ENCODE measurements around the gene PJVK. TPM values are rescaled to one million over a fixed set of nuclear protein-coding genes. Genes with fewer than 3 reads are reported as not detected.
"Not testable (repeated sequence)": the region's sequence is repeated elsewhere in the genome, so short reads cannot be mapped to it uniquely, and the experiment has no call there.

PJVK gene
- total RNA-seq, 1 experiment from 2014 or later = 1.2 TPM

DNA sequence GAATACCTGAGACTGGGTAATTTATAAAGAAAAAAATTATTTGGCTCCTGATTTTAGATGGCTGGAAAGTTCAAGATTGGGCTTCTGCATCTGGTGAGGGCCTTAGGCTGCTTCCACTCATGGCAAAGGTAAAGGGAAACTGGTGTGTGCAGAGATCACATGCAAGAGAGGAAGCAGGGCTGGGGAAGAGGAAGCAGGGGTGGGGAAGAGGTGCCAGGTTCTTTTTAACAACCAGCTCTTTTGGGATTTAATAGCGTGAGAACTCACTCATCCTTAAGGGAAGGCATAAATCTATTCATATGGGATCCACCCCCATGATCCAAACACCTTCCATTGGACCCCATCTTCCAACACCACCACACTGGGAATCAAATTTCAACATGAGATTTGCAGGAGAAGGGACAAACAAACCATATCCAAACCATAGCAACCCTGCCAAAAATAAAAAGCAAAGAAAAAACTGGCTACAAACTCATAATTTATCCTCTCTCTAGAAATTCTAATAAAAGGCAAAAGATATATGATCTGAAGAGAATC, 30.6 kb upstream of the PJVK start:
- no peaks in the 10 kb centered on the region for H3K27me3 ChIP-seq (ENCODE audit: control insufficient read depth, insufficient read depth, low read length)
- DNase-seq = no peak
- no peaks in the 10 kb centered on the region for H3K36me3 ChIP-seq (replicated peaks; ENCODE audit: control insufficient read depth, insufficient read depth, low read length)
- H3K4me3 ChIP-seq (ENCODE audit: insufficient read depth, low read depth, low read length) = no peak overlapping the region

DNA sequence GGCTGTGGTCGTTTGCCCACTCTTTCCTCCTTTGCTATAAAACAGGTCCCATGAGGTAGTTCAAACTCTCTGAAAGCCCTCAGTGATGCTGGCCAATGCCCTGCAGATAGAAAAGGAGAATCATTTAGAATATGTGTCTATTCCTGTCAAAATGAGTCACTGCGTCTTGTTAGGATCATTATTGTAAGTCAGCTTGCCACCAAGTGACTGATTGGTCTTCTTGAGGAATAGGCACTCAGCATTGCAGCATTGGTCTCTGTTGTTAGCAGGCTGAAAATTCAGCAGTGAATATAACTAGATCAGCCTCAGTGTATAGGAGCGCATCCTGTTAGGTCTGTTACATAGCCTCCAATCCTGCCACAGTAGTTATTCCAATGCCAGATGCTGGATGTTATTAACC, 29.1 kb upstream of the PJVK start:
- no peak overlapping the region for H3K4me3 ChIP-seq (ENCODE audit: insufficient read depth, low read depth, low read length)
- H3K36me3 ChIP-seq (replicated peaks; ENCODE audit: control insufficient read depth, insufficient read depth, low read length) = no peaks in the 10 kb centered on the region; the same call in 1 of the 2 replicates
- H3K27me3 ChIP-seq (ENCODE audit: control insufficient read depth, insufficient read depth, low read length) = no peaks in the 10 kb centered on the region
- no peak for DNase-seq

DNA sequence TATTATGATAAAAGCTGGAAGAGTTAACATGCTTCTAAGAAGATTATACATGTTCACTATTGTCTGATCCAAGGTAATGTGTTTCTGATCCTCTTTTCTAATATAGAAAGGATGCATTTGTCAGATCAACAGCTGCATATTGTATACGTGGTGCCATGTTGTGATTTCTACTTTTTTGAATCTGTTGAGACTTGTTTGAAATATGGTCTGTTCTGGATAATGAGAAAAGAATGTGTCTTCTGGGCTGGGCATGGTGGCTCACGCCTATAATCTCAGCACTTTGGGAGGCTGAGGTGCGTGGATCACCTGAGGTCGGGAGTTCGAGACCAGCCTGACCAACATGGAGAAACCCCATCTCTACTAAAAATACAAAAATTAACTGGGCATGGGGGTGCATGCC, 27.4 kb upstream of the PJVK start:
- DNase-seq; H3K4me3 ChIP-seq (ENCODE audit: insufficient read depth, low read depth, low read length); H3K36me3 ChIP-seq (replicated peaks; ENCODE audit: control insufficient read depth, insufficient read depth, low read length); H3K27me3 ChIP-seq (ENCODE audit: control insufficient read depth, insufficient read depth, low read length): not testable (repeated sequence)

DNA sequence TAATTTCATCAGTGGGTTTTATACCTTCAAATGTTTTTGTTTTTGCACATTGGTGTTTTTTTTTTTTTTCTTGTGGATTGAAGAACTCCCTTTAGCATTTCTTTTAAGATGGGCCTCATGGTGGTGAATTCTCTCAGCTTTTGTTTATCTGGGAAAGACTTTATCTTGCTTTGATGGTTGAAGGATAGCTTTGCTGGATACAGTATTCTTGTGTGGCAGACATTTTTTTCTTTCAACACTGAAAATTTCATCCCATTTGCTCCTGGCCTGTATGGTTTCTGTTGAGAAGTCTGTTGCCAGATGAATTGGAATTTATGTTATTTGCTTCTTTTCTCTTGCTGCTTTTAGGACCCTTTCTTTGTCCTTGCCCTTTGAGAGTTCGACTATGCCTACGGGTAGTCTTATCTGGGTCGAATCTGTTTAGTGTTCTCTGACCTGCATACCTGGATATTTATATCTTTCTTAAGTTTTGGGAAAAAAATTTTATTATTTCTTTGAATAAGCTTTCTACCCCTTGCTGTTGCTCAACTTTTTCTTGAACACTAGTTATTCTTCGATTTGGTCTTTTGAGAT, 25.8 kb upstream of the PJVK start:
- DNase-seq = no peak
- H3K4me3 ChIP-seq (ENCODE audit: insufficient read depth, low read depth, low read length) = no peak overlapping the region
- H3K27me3 ChIP-seq (ENCODE audit: control insufficient read depth, insufficient read depth, low read length) = no peaks in the 10 kb centered on the region
- H3K36me3 ChIP-seq (replicated peaks; ENCODE audit: control insufficient read depth, insufficient read depth, low read length) = peaks cover 2% of the 10 kb centered on the region

DNA sequence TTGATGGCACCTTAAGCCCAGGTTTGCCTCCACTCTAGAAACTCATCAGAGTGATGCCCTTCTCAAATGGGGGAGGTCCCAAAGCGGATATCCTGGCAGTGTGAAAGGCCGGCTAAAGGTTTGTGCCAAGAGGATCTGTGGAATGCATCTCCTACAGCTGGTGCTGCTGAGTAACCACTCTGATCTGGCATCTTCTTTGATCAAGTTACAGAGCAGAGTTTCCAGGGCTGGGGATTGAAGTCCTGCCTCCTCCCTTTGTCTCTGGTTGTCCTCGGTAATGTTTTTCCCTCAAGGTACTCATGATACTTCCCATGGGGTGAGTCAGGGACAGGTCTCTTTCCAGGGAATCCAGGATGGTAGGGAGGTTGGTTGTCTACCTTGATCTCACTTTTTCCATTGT, 24.8 kb upstream of the PJVK start:
- no peak overlapping the region for H3K4me3 ChIP-seq (ENCODE audit: insufficient read depth, low read depth, low read length)
- H3K27me3 ChIP-seq (ENCODE audit: control insufficient read depth, insufficient read depth, low read length) = no peaks in the 10 kb centered on the region
- H3K36me3 ChIP-seq (replicated peaks; ENCODE audit: control insufficient read depth, insufficient read depth, low read length) = peaks cover 4% of the 10 kb centered on the region
- no peak for DNase-seq

DNA sequence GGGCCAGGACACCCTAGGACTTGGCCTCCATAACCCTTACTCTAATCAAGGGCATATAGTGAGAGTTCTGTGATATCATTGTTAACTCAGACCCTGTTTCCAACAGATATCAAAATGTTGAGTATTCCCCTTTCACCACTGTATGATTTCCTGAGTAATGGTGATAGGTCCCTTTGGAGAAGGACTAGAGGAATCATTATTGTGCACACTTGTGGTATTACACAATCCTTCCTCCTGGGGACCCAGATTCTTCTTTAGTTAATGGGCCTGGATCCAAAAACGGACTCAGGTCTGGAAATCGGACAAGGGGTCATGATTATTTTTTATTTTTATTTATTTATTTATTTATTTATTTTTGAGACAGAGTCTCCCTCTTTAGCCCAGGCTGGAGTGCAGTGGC, 23.7 kb upstream of the PJVK start:
- no peaks in the 10 kb centered on the region for H3K27me3 ChIP-seq (ENCODE audit: control insufficient read depth, insufficient read depth, low read length)
- DNase-seq = no peak
- H3K4me3 ChIP-seq (ENCODE audit: insufficient read depth, low read depth, low read length) = no peak overlapping the region
- peaks cover 6% of the 10 kb centered on the region for H3K36me3 ChIP-seq (replicated peaks; ENCODE audit: control insufficient read depth, insufficient read depth, low read length)

DNA sequence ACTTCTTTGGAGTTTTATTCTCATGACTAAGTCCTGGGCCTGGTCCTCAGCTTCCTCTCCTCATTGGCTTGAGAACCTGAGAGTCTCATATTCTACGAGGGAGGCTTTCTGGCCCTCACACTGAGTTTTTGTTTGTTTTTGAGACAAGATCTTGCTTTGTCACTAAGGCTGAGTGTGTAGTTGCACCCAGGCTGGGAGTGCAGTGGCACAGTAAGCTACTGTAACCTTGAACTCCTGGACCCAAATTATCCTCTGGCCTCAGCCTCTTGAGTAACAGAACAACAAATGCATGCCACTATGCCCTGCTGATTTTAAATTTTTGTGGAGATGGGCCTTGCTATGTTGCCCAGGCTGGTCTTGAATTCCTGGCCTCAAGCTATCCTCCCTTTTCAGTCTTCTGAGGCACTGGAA, 22.8 kb upstream of the PJVK start:
- peaks cover 11% of the 10 kb centered on the region for H3K36me3 ChIP-seq (replicated peaks; ENCODE audit: control insufficient read depth, insufficient read depth, low read length)
- no peaks in the 10 kb centered on the region for H3K27me3 ChIP-seq (ENCODE audit: control insufficient read depth, insufficient read depth, low read length)
- H3K4me3 ChIP-seq (ENCODE audit: insufficient read depth, low read depth, low read length) = no peak overlapping the region
- DNase-seq = no peak

GRCh38 chr2:178429336-178429735, 21.8 kb upstream of the PJVK start:
- Histone ChIP-seq H3K27me3 (ENCODE audit: control insufficient read depth, insufficient read depth, low read length) (no peaks in the 10 kb centered on the region), H3K4me3 (ENCODE audit: insufficient read depth, low read depth, low read length) (no peak overlapping the region), H3K36me3 (replicated peaks; ENCODE audit: control insufficient read depth, insufficient read depth, low read length) (peaks cover 12% of the 10 kb centered on the region)
- no peak for DNase-seq

DNA sequence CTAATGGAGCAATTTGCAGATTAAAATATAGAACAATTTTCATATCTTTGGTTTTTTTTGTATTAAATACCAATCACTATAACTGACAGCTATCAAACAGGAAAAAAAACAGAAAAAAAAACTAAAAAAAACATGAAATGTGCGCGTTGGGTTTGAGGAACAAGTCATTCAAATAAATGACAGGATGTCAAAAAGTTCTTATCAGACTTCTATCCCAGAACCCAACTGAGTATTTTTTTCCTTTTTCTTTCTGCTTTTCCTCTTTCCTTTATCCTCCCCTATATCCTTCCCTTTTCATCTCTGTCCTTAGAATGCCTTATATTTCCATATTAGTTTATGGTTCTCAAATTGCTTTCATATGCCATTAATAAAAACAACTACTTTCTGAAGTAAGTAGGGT, 14.5 kb upstream of the PJVK start:
- H3K4me3 ChIP-seq (ENCODE audit: insufficient read depth, low read depth, low read length) = no peak overlapping the region
- H3K36me3 ChIP-seq (replicated peaks; ENCODE audit: control insufficient read depth, insufficient read depth, low read length) = peaks cover 26% of the 10 kb centered on the region
- no peaks in the 10 kb centered on the region for H3K27me3 ChIP-seq (ENCODE audit: control insufficient read depth, insufficient read depth, low read length)
- no peak for DNase-seq

DNA sequence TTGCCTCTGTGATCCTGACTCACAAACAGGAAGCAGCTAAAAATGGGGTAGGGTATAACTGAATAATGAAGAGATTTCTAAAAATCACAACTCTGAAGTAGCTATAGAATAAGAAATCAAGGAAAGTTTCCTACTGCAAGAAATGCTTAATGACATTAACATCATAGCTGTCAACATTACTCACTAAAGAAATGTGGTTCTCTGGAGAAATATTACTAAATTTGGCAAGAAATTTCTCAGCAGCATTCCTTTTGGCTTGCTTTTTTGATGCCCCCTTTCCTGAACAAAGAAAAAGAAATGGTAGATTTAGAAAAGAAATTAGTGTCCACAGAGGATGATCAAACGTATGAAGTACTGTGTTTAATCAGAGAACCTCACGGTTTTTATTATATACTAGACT, 9.8 kb upstream of the PJVK start:
- no peaks in the 10 kb centered on the region for H3K27me3 ChIP-seq (ENCODE audit: control insufficient read depth, insufficient read depth, low read length)
- DNase-seq = no peak
- H3K36me3 ChIP-seq (replicated peaks; ENCODE audit: control insufficient read depth, insufficient read depth, low read length) = peaks cover 23% of the 10 kb centered on the region
- no peak overlapping the region for H3K4me3 ChIP-seq (ENCODE audit: insufficient read depth, low read depth, low read length)

DNA sequence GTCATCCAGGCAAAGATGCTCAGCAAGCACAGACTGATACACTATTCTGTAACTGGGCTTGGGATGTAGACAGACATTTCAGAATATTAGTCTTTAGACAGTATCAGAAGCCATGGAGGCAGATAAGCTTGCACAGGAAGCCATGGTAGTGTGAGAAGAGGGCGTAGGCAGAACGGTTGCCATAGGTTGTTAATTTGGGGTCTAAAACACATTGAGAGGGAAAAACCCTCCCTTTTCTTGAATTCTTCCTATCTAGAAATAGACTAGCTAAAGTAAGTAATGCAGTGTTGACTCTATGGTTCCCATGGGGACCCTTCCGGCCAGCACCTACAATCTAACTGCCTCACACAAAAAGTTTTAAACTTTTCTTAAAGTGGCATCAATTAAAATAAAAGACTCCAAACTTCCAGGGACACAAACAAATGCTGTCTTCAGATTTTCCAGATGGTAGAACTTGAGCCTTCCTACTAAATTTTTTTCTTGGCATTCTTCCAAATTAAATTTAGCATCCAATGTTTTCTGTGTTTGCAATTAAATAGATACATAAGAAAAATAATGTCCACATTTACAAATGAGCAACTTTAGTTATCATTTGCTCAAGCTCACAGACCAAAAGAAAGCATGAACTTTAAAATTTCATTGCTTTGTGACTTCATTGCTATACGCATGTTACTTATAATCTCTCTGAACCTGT, 2.1 kb upstream of the PJVK start:
- no peak overlapping the region for H3K4me3 ChIP-seq (ENCODE audit: insufficient read depth, low read depth, low read length)
- no peak for DNase-seq
- H3K36me3 ChIP-seq (replicated peaks; ENCODE audit: control insufficient read depth, insufficient read depth, low read length) = peaks cover 13% of the 10 kb centered on the region
- H3K27me3 ChIP-seq (ENCODE audit: control insufficient read depth, insufficient read depth, low read length) = no peaks in the 10 kb centered on the region

GRCh38 chr2:178449700-178450523, 1.3 kb upstream of the PJVK start:
- Histone ChIP-seq H3K4me3 (ENCODE audit: insufficient read depth, low read depth, low read length) (peak overlapping the region; percentile 98), H3K36me3 (replicated peaks; ENCODE audit: control insufficient read depth, insufficient read depth, low read length) (peaks cover 13% of the 10 kb centered on the region), H3K27me3 (ENCODE audit: control insufficient read depth, insufficient read depth, low read length) (no peaks in the 10 kb centered on the region)
- DNase-seq = no peak

- no peak for DNase-seq
- Histone ChIP-seq H3K4me3 (ENCODE audit: insufficient read depth, low read depth, low read length) (peak overlapping the region; percentile 98), H3K27me3 (ENCODE audit: control insufficient read depth, insufficient read depth, low read length) (no peaks in the 10 kb centered on the region), H3K36me3 (replicated peaks; ENCODE audit: control insufficient read depth, insufficient read depth, low read length) (peaks cover 13% of the 10 kb centered on the region)
Observed at GRCh38 chr2:178450524-178450773, 729 bp upstream of the PJVK start.

GRCh38 chr2:178452334-178452733, 1.2 kb downstream of the PJVK start:
- no peak for DNase-seq

GRCh38 chr2:178452870-178453269, 1.7 kb downstream of the PJVK start:
- no peak for DNase-seq
- peaks cover 5% of the 10 kb centered on the region for H3K36me3 ChIP-seq (replicated peaks; ENCODE audit: control insufficient read depth, insufficient read depth, low read length)
- no peak overlapping the region for H3K4me3 ChIP-seq (ENCODE audit: insufficient read depth, low read depth, low read length)
- no peaks in the 10 kb centered on the region for H3K27me3 ChIP-seq (ENCODE audit: control insufficient read depth, insufficient read depth, low read length)

More at GRCh38 chr2:178452334-178452733, 1.2 kb downstream of the PJVK start:
- Histone ChIP-seq H3K27me3 (ENCODE audit: control insufficient read depth, insufficient read depth, low read length) (no peaks in the 10 kb centered on the region), H3K36me3 (replicated peaks; ENCODE audit: control insufficient read depth, insufficient read depth, low read length) (peaks cover 8% of the 10 kb centered on the region), H3K4me3 (ENCODE audit: insufficient read depth, low read depth, low read length) (no peak overlapping the region)
